BLaER1 treated with 17β-estradiol and CSF1 and Interleukin-3, amounts not matched to agents 10 nM and 100 nM (cell line): ENCODE measurements around the gene JKAMP.

Source experiments
- H3K27ac ChIP-seq, 11 experiments: shearing (Covaris generic); formaldehyde crosslinking; 2 replicates each; pipeline ENCODE4 v1.8.1; 2022
- H3K27me3 ChIP-seq, 11 experiments: shearing (Covaris generic); formaldehyde crosslinking; 2 replicates each; pipeline ENCODE4 v1.8.1; 2022
- H3K36me3 ChIP-seq, 11 experiments: shearing (Covaris generic); formaldehyde crosslinking; 2 replicates each; pipeline ENCODE4 v1.8.1; 2022
- H3K4me1 ChIP-seq, 10 experiments: shearing (Covaris generic); formaldehyde crosslinking; 2 replicates each; pipeline ENCODE4 v1.8.1; 2022
- H3K4me2 ChIP-seq, 11 experiments: shearing (Covaris generic); formaldehyde crosslinking; 2 replicates each; pipeline ENCODE4 v1.8.1; 2022
- H3K4me3 ChIP-seq, 10 experiments: shearing (Covaris generic); formaldehyde crosslinking; 2 replicates each; pipeline ENCODE4 v1.8.1; 2022
- H3K9ac ChIP-seq, 11 experiments: shearing (Covaris generic); formaldehyde crosslinking; 2 replicates each; pipeline ENCODE4 v1.8.1; 2022
- H3K9me3 ChIP-seq, 11 experiments: shearing (Covaris generic); formaldehyde crosslinking; replicated peaks in 1 of 11; 2 replicates each; pipeline ENCODE4 v1.8.1; 2022
- H4K20me1 ChIP-seq, 11 experiments: shearing (Covaris generic); formaldehyde crosslinking; 2 replicates each; pipeline ENCODE4 v1.8.1; 2022
- Cebpa-rat ChIP-seq, 11 experiments: shearing (Covaris generic); IDR thresholded peaks; 2 replicates each; pipeline ENCODE4 v1.8.1; 2022

The JKAMP gene

DNA sequence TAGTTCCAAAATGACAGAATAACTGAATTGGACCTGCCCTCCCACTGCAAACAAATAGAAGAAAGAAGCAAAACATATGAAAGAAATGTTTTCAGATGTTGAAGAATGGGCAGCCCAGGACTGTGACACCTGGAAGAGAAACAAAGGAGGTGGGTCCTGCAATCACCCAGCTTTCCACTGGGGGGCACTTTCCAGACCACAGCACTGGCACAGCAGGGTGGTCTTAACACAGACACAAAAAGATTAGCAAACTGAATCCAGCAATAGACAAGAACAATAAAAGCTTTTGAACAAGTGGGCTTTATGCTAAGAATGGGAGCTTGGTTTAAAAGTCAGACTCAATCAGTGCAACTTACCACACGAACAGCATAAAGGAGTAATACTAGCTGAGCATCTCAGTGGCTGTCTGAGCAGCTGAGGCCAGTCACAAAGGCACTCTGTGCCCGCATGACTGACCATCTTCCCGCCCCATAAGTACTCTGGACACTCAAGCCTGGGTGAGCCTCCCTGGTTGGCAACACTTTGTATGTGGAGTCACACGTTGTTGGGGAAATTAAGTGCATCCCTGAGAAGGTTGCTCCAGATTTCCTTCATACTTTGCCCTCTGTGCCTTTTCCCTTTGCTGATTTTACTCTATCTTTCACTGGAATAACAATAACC, 27.7 kb downstream of the JKAMP start:
- no peak overlapping the region for H3K4me3 ChIP-seq
- peaks cover 0 to 4% (median 0%) of the 10 kb centered on the region in 11 experiments; a peak in 1 of 22 replicates for H4K20me1 ChIP-seq
- no peaks in the 10 kb centered on the region for H3K36me3 ChIP-seq
- no peak for TF ChIP-seq Cebpa-rat (IDR thresholded peaks at IDR 0.05)
- no peak overlapping the region for H3K4me2 ChIP-seq
- H3K9ac ChIP-seq = no peak overlapping the region
- H3K4me1 ChIP-seq = no peaks in the 10 kb centered on the region
- H3K27me3 ChIP-seq = no peaks in the 10 kb centered on the region
- H3K27ac ChIP-seq = no peak overlapping the region
- H3K9me3 ChIP-seq = 0 out of 22 replicates have a peak, but pooled peaks cover 0 to 5% (median 0%) of the 10 kb centered on the region in 11 experiments

GRCh38 chr14:59520224-59520623, 35.9 kb downstream of the JKAMP start:
- no peak for TF ChIP-seq Cebpa-rat (IDR thresholded peaks at IDR 0.05)
- H3K27ac ChIP-seq = no peak overlapping the region
- no peaks in the 10 kb centered on the region for H3K4me1 ChIP-seq
- H3K4me2 ChIP-seq = no peak overlapping the region
- H3K27me3 ChIP-seq = no peaks in the 10 kb centered on the region
- no peak overlapping the region for H3K4me3 ChIP-seq
- no peak overlapping the region for H3K9ac ChIP-seq
- H4K20me1 ChIP-seq = no peaks in the 10 kb centered on the region
- H3K36me3 ChIP-seq = no peaks in the 10 kb centered on the region
- H3K9me3 ChIP-seq = no peaks in the 10 kb centered on the region

DNA sequence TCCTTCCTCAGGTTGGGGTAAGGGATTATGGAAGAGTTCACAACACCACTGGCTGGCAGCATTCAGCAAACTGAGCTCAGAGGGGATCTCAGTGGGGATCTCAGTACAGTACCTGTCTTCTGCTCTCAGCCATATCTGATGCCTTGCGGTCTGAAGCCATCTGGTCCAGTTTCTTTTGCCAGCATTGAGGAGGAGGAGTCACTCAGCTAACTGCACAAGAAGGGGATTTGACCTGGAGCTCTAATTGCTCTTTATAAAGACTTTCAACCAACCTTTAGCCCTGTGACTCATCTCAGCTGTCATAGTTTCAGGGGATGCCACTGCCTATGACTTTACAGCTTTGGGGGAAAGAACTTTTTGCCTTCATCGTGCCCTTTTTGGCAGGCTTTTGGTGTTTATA, 44.9 kb downstream of the JKAMP start:
- H3K27ac ChIP-seq = no peak overlapping the region
- no peaks in the 10 kb centered on the region for H3K4me1 ChIP-seq
- no peaks in the 10 kb centered on the region for H3K27me3 ChIP-seq
- no peaks in the 10 kb centered on the region for H4K20me1 ChIP-seq
- no peak overlapping the region for H3K9ac ChIP-seq
- no peak for TF ChIP-seq Cebpa-rat (IDR thresholded peaks at IDR 0.05)
- H3K4me2 ChIP-seq = no peak overlapping the region
- H3K36me3 ChIP-seq = no peaks in the 10 kb centered on the region
- peaks cover 6 to 22% (median 13%) of the 10 kb centered on the region in 11 experiments; a peak in 17 of 22 replicates for H3K9me3 ChIP-seq
- H3K4me3 ChIP-seq = no peak overlapping the region

- Histone ChIP-seq H3K4me3 (no peak overlapping the region), H3K9ac (no peak overlapping the region), H3K27me3 (no peaks in the 10 kb centered on the region), H4K20me1 (no peaks in the 10 kb centered on the region), H3K9me3 (peaks cover 6 to 22% (median 13%) of the 10 kb centered on the region in 11 experiments; a peak in 17 of 22 replicates), H3K27ac (no peak overlapping the region), H3K4me2 (no peak overlapping the region), H3K4me1 (no peaks in the 10 kb centered on the region), H3K36me3 (no peaks in the 10 kb centered on the region)
- TF ChIP-seq Cebpa-rat (IDR thresholded peaks at IDR 0.05) = no peak
These were observed 46.0 kb downstream of the JKAMP start for GRCh38 chr14:59530349-59530748.

- Histone ChIP-seq H3K36me3 (no peaks in the 10 kb centered on the region), H3K9ac (no peak overlapping the region)
These were observed 48.1 kb downstream of the JKAMP start for GRCh38 chr14:59532419-59532818.

DNA sequence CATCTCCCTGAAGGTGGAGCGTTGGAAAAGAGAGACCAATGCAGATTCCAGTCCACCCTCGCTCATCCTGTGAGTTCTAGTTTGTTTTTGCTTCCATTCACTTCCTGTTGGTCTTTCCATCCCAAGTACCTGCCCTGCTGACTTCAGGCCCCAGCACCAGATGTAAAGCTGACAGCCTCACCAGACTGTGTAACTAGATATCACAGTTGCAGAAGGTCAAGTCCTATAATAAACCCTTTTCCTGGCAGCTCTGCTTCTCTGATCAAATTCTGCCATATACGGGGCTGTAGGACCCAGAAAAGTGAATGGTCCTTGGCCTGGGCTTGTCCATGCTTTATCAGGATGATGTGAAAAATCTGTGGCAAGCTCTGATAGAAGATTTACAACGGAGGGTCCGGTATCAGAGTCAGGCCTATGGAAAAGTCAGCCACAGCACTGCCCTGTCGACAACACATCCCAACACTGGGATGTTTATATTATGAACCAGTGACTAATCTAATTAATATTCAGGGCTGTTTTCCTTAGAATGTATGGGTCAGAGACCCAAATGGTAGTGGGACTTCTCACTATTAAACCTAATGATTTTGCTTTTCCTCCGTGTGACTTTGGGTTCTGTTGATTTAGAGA, 50.2 kb downstream of the JKAMP start:
- no peak for TF ChIP-seq Cebpa-rat (IDR thresholded peaks at IDR 0.05)
- Histone ChIP-seq H3K9ac (no peak overlapping the region), H3K9me3 (peaks cover 0 to 3% (median 0%) of the 10 kb centered on the region in 11 experiments; a peak in 1 of 22 replicates), H3K36me3 (no peaks in the 10 kb centered on the region), H3K27ac (no peak overlapping the region), H3K4me2 (no peak overlapping the region), H3K27me3 (no peaks in the 10 kb centered on the region), H4K20me1 (no peaks in the 10 kb centered on the region), H3K4me1 (no peaks in the 10 kb centered on the region), H3K4me3 (no peak overlapping the region)

More at GRCh38 chr14:59532419-59532818, 48.1 kb downstream of the JKAMP start:
- Histone ChIP-seq H3K4me3 (no peak overlapping the region), H3K27ac (no peak overlapping the region), H3K9me3 (peaks cover 6 to 18% (median 12%) of the 10 kb centered on the region in 11 experiments; a peak in 17 of 22 replicates), H3K4me2 (no peak overlapping the region), H3K4me1 (no peaks in the 10 kb centered on the region), H4K20me1 (no peaks in the 10 kb centered on the region), H3K27me3 (no peaks in the 10 kb centered on the region)
- TF ChIP-seq Cebpa-rat (IDR thresholded peaks at IDR 0.05) = no peak

DNA sequence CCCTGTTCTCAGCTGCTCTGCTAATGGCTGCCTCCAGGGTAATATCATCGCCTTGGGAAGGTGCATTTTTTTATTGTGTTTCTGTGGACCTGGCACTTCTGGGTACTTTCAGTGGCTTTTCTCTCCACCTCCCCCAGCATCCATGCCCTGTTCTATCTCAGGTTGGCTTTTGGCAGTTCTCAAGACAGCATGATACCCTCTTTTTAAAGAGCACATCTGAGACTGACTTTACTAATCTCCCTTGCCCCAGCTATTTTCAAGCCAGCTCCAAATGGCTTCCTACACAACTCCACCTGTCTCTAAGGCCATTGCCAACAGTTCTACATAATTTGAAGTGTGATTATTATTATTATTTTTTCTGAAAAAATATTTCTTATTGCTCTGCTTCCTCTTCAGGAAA, 53.2 kb downstream of the JKAMP start:
- Histone ChIP-seq H3K9me3 (no peaks in the 10 kb centered on the region), H3K27me3 (no peaks in the 10 kb centered on the region), H3K27ac (no peak overlapping the region), H3K4me3 (no peak overlapping the region), H4K20me1 (no peaks in the 10 kb centered on the region), H3K4me1 (no peaks in the 10 kb centered on the region), H3K9ac (no peak overlapping the region), H3K4me2 (no peak overlapping the region), H3K36me3 (no peaks in the 10 kb centered on the region)
- no peak for TF ChIP-seq Cebpa-rat (IDR thresholded peaks at IDR 0.05)

- H3K4me2 ChIP-seq = no peak overlapping the region
- no peak overlapping the region for H3K27ac ChIP-seq
- H3K27me3 ChIP-seq = no peaks in the 10 kb centered on the region
- no peak overlapping the region for H3K9ac ChIP-seq
- no peaks in the 10 kb centered on the region for H3K36me3 ChIP-seq
- no peak for TF ChIP-seq Cebpa-rat (IDR thresholded peaks at IDR 0.05)
- no peak overlapping the region for H3K4me3 ChIP-seq
- no peaks in the 10 kb centered on the region for H4K20me1 ChIP-seq
- no peaks in the 10 kb centered on the region for H3K9me3 ChIP-seq
- H3K4me1 ChIP-seq = no peaks in the 10 kb centered on the region
These were observed 54.6 kb downstream of the JKAMP start for GRCh38 chr14:59538936-59539335.

GRCh38 chr14:59540852-59541251, 56.5 kb downstream of the JKAMP start:
- Histone ChIP-seq H3K27me3 (no peaks in the 10 kb centered on the region), H3K27ac (no peak overlapping the region), H3K4me2 (no peak overlapping the region), H3K36me3 (no peaks in the 10 kb centered on the region), H3K9me3 (no peaks in the 10 kb centered on the region), H3K4me3 (no peak overlapping the region), H3K4me1 (no peaks in the 10 kb centered on the region), H4K20me1 (no peaks in the 10 kb centered on the region), H3K9ac (no peak overlapping the region)
- no peak for TF ChIP-seq Cebpa-rat (IDR thresholded peaks at IDR 0.05)

DNA sequence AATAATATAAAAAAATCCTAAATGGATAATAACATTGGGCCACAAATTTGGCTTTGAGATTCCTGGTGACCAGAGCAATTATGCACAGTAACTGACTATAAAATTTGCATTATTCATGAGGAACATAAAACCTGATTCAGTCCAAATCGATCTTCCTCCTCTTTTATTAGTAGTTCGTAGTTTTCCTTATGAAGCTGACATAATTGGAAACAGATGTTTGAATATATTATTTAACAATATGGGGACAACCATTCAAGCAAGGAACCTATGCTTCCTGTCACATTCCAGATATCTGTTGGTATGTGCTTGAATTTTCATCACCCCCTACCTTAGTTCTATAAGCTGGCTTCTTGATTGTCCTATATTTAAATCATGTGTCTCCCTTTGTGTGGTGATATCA, 57.4 kb downstream of the JKAMP start:
- Histone ChIP-seq H3K36me3 (no peaks in the 10 kb centered on the region), H3K4me1 (no peaks in the 10 kb centered on the region), H4K20me1 (no peaks in the 10 kb centered on the region), H3K27ac (no peak overlapping the region), H3K9me3 (no peaks in the 10 kb centered on the region), H3K9ac (no peak overlapping the region), H3K4me3 (no peak overlapping the region), H3K4me2 (no peak overlapping the region), H3K27me3 (no peaks in the 10 kb centered on the region)
- TF ChIP-seq Cebpa-rat (IDR thresholded peaks at IDR 0.05) = no peak
